Endodermal cell (in vitro differentiated cells): Measurements from ENCODE around the gene SAMD8. TPM values are rescaled to one million over a fixed set of nuclear protein-coding genes. Genes with fewer than 3 reads are reported as not detected.
"Not testable (repeated sequence)": the region's sequence is repeated elsewhere in the genome, so short reads cannot be mapped to it uniquely, and the experiment has no call there.

Source experiments
- DNase-seq: peaks from one replicate; pipeline ENCODE4 v3.0.0-alpha.2; 2017
- H3K27ac ChIP-seq: 2 replicates; pipeline ENCODE4 v1.5.1; 2013; ENCODE audit warnings: mild to moderate bottlenecking, low read depth, low read length, moderate library complexity
- H3K27me3 ChIP-seq: 2 replicates; pipeline ENCODE4 v1.6.1; 2013; ENCODE audit warnings: mild to moderate bottlenecking, low read length, moderate library complexity; ENCODE audit not compliant: insufficient read depth, control insufficient read depth, poor library complexity, severe bottlenecking
- H3K36me3 ChIP-seq: 2 replicates; pipeline ENCODE4 v1.7.0; 2013; ENCODE audit warnings: mild to moderate bottlenecking, low read length, moderate library complexity; ENCODE audit not compliant: control insufficient read depth, insufficient read depth
- H3K4me1 ChIP-seq: one replicate; pipeline ENCODE4 v1.7.0; 2013; ENCODE audit warnings: low read length; ENCODE audit not compliant: control insufficient read depth, insufficient read depth
- H3K4me3 ChIP-seq: 2 replicates; pipeline ENCODE4 v1.5.1; 2013; ENCODE audit warnings: mild to moderate bottlenecking, low read length, moderate library complexity
- H3K9ac ChIP-seq: 2 replicates; pipeline ENCODE4 v1.6.1; 2013; ENCODE audit warnings: mild to moderate bottlenecking, low read length, moderate library complexity; ENCODE audit not compliant: poor library complexity, severe bottlenecking; ENCODE audit errors: extremely low read depth
- H3K9me3 ChIP-seq: 2 replicates; pipeline ENCODE4 v1.6.1; 2013; ENCODE audit warnings: mild to moderate bottlenecking, low read length, moderate library complexity; ENCODE audit not compliant: control insufficient read depth
- H3K27ac Mint-ChIP-seq: 2 replicates; pipeline ENCODE4 v1.8.0; 2020; ENCODE audit warnings: mixed read lengths
- H3K27me3 Mint-ChIP-seq: 2 replicates; pipeline ENCODE4 v1.8.0; 2021; ENCODE audit warnings: mild to moderate bottlenecking, mixed read lengths; ENCODE audit not compliant: insufficient read depth
- H3K36me3 Mint-ChIP-seq: 2 replicates; pipeline ENCODE4 v1.8.0; 2020; ENCODE audit warnings: low read depth, mixed read lengths
- H3K4me1 Mint-ChIP-seq: 2 replicates; pipeline ENCODE4 v1.8.0; 2020; ENCODE audit warnings: mixed read lengths
- H3K4me3 Mint-ChIP-seq: 2 replicates; pipeline ENCODE4 v1.8.0; 2020; ENCODE audit warnings: mild to moderate bottlenecking, moderate library complexity, mixed read lengths
- H3K9me3 Mint-ChIP-seq: 2 replicates; pipeline ENCODE4 v1.8.0; 2020; ENCODE audit warnings: mild to moderate bottlenecking, mixed read lengths
- CTCF ChIP-seq: fragments of 200-600 bp; sonication (generic); conservative IDR thresholded peaks from 2 replicates; pipeline ENCODE4 v1.5.0; 2021; ENCODE audit warnings: antibody characterized with exemption, mild to moderate bottlenecking
- WGBS, 2 experiments: methylation state at CpG; one replicate each; pipeline versions ENCODE4 v1.1.5 to v1.1.7; 2013; ENCODE audit warnings: missing lambda C conversion rate in 2 of 2, mixed read lengths in 1 of 2; ENCODE audit not compliant: insufficient coverage in 1 of 2, insufficient read length in 1 of 2; 5-methylcytosine and 5-hydroxymethylcytosine counted together
- total RNA-seq, 2 donors: library from RNA; stranded (reverse); fragmentation: NEBNext Ultra II Directional in 1 of 2; extraction: Animal tissue kit (Norgen Biotek cat#: 25700) in 1 of 2; gene quantifications; 2 replicates in 1 of 2; 3 replicates in 1 of 2; pipeline ENCODE4 v1.2.1, GENCODE V29; 2021

Gene SAMD8
- total RNA-seq, 2 donors from 2014 or later = 25.9 to 31.7 TPM

DNA sequence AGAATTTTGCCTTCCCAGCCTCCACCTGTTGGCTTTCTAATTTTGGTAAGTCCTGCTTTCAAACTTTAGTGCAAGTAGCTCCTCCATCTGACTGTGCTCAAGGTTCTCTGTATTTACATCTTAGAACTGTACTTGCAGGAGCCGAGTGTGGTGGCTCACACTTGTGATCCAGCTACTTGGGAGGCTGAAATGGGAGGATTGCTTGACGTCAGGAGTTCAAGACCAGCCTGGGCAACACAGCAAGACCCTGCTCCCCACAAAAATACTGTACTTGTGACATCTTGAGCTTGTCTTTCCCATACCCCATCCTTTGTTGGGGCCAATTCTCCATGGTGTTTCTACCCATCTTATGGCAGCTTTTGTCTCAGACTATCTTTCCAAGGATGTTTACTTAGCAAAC is 94.5 kb downstream of the SAMD8 start:
- TF ChIP-seq CTCF = no peak
- Histone ChIP-seq H3K27ac (no peak overlapping the region), H3K36me3 (no peaks in the 10 kb centered on the region), H3K27me3 (no peaks in the 10 kb centered on the region), H3K9me3 (no peaks in the 10 kb centered on the region), H3K9ac (no peak overlapping the region), H3K4me3 (no peak overlapping the region), H3K4me1 (peaks cover 17% of the 10 kb centered on the region)
- Mint-ChIP-seq H3K4me3 (no peak overlapping the region), H3K27me3 (no peaks in the 10 kb centered on the region), H3K4me1 (peaks cover 38% of the 10 kb centered on the region), H3K27ac (no peak overlapping the region), H3K9me3 (no peaks in the 10 kb centered on the region), H3K36me3 (no peaks in the 10 kb centered on the region)
- 92 to 100% methylated on average over 1 to 2 of the region's 2 CpGs for WGBS, 2 experiments
- DNase-seq = peak; percentile 39

DNA sequence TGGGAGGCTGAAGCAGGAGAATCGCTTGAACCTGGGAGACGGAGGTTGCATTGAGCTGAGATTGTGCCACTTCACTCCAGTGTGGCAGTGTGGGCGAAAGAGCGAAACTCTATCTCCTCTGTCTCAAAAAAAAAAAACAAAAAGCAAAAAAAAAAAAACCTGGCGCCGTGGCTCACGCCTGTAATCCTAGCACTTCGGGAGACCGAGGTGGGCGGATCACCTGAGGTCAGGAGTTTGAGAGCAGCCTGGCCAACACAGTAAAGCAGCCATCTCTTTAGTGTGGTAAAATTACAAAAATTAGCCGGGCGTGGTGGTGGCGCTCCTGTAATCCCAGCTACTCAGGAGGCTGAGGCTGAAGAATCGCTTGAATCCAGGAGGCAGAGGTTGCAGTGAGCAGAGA is 95.2 kb downstream of the SAMD8 start:
- not testable (repeated sequence) for H3K27me3 ChIP-seq, H3K27ac ChIP-seq, H3K27me3 Mint-ChIP-seq, H3K36me3 ChIP-seq, H3K9me3 Mint-ChIP-seq, H3K9me3 ChIP-seq, H3K4me3 ChIP-seq, H3K36me3 Mint-ChIP-seq, H3K9ac ChIP-seq
- Mint-ChIP-seq H3K4me1 (peaks cover 40% of the 10 kb centered on the region), H3K4me3 (peak overlapping the region; percentile 5), H3K27ac (peak overlapping the region; percentile 87)
- 81 to 86% methylated on average over 10 to 14 of the region's 14 CpGs for WGBS, 2 experiments
- DNase-seq = peak; percentile 52
- H3K4me1 ChIP-seq = peaks cover 17% of the 10 kb centered on the region

DNA sequence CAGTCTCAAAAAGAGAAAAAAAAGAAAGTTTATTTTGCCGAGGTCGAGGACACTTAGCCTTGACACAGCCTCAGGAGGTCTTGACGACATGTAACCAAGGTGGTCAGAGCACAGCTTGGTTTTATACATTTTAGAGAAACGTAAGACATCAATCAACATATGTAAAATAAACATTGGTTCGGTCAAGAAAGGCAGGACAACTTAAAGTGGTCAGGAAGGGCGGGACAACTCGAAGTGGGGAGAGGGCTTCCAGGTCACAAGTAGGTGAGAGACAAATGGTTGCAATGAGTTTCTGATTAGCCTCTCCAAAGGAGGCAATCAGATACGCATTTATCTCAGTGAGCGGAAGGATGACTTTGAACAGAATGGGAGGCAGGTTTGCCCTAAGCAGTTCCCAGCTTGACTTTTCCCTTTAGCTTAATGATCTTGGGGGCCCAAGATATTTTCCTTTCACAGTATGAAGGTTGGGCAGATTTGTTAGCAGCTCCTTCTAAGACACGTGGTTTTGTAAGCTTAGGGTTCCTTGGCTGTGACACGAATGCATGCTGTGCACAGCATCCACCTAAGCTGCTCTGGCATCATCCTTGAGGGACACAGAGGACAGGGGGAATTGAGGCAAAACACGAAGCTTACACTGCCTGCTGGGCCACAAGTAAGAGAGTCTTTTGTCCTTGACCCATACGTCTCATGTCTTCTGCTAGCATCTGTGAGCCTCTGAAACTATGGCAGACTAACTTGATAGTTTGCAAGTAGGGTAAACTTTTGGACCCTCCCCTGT is 95.8 kb downstream of the SAMD8 start:
- Histone ChIP-seq H3K9ac (peak overlapping the region; percentile 1), H3K36me3 (peaks cover 8% of the 10 kb centered on the region), H3K4me1 (peaks cover 17% of the 10 kb centered on the region), H3K9me3 (no peaks in the 10 kb centered on the region), H3K27me3 (no peaks in the 10 kb centered on the region), H3K27ac (no peak overlapping the region), H3K4me3 (peak overlapping the region; percentile 33)
- DNase-seq = peak; percentile 79
- no peaks in the 10 kb centered on the region for H3K27me3 Mint-ChIP-seq
- H3K9me3 Mint-ChIP-seq = no peaks in the 10 kb centered on the region
- no peak for TF ChIP-seq CTCF
- peaks cover 10% of the 10 kb centered on the region for H3K36me3 Mint-ChIP-seq
- peaks cover 46% of the 10 kb centered on the region for H3K4me1 Mint-ChIP-seq
- 32 to 52% methylated on average over 12 to 13 of the region's 13 CpGs for WGBS, 2 experiments
- peak overlapping the region; percentile 18 for H3K4me3 Mint-ChIP-seq
- peak overlapping the region; percentile 87 for H3K27ac Mint-ChIP-seq
